Left ventricle myocardium superior (tissue), 1 donor: ENCODE results near the gene POMZP3. TPM values are rescaled to one million over a fixed set of nuclear protein-coding genes. Genes with fewer than 3 reads are reported as not detected.
"Not testable (repeated sequence)": the region's sequence is repeated elsewhere in the genome, so short reads cannot be mapped to it uniquely, and the experiment has no call there.

ENCODE experiments used
- ATAC-seq: fragments of 200-7000 bp; cut with Tn5 transposase; one replicate; pipeline ENCODE4 v1.9.1; 2020; ENCODE audit warnings: mild to moderate bottlenecking, moderate library complexity
- DNase-seq: peaks from one replicate; pipeline ENCODE4 v3.0.0-alpha.2; 2020
- intact Hi-C: fragments of 100-400 bp; cut with micrococcal nuclease; formaldehyde crosslinking; loops from one replicate; pipeline ENCODE4 v1.11.0; 2022
- long read RNA-seq: library from polyadenylated mRNA; unstranded; transcript quantifications from one replicate; pipeline ENCODE4 v2.0.0, GENCODE V29; 2021
- total RNA-seq: library from RNA; stranded (reverse); fragmentation: NEBNext Ultra II Directional; extraction: Animal tissue kit (Norgen Biotek cat#: 25700); gene quantifications from one replicate; pipeline ENCODE4 v1.2.1, GENCODE V29; 2021
- donor health status: DM: no; HTN: yes; CAD: no; lungs with severe emphysema.

POMZP3 gene
- 7.9 TPM for total RNA-seq
- long read RNA-seq, transcript POMZP3-202 (7 exons, 1,490 nt) = major isoform, 11 of 18 reads
- long read RNA-seq, partial matches to known transcripts = 4 of 18 reads
- long read RNA-seq, other reads (novel, unspliced or antisense) = 3 of 18 reads

DNA sequence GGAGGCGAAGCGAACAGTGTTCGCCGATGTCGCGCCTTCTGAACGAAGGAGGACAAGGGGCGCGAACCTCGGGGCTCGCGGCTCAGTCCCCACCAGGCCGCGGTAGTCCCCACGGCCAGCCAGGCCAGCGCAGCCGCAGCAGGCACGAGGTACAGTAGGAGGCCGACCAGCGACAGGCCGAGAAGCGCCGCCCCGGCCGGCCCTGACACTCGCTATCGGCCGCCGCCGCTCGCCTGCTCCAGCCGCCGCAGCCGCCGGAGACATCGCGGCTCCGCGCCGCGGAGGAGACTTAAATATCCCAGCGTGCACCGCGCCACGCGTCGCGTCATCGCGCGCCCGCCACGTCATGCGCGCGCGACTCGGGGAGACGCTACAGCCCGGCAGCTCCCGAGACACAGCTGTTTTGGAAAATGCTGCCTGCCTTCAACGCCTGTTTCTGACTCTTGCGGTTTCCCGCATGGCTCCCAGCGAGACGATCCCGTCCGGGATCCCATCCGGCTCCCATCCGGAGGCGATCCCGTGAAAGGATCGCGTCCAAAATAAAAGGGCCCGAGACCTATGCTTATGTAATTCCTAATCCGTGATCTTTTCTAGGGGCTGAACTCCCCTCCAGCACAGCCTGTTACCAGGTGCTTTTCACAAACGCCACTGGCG lies at the start of gene POMZP3:
POMZP3 (minus strand) TSS at position 291 of the 654 bp plus-strand sequence. CDS start 1,215 bp downstream, outside the sequence.
- intact Hi-C loops = not testable (repeated sequence)
- DNase-seq (peak; percentile 44), ATAC-seq (peak; percentile 98)

DNA sequence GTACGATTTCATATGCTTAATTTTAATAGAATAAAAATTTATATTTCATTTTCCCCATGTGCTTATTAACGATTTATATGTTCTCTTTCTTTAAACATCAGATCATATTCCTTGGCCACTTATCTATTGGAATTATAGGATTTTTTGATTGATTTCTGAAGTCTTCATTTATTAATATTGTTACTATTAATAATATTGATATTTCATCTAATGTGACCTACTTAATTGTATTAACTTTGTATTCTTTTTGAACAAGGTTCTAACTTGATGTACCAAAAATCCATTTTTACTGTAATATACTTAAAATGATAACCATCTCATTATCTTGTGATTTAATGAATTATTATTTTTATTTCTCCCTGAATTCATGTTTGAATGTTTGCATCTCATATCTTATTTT lies 48.7 kb upstream of the POMZP3 start:
- ATAC-seq, DNase-seq, intact Hi-C loops: not testable (repeated sequence)

DNA sequence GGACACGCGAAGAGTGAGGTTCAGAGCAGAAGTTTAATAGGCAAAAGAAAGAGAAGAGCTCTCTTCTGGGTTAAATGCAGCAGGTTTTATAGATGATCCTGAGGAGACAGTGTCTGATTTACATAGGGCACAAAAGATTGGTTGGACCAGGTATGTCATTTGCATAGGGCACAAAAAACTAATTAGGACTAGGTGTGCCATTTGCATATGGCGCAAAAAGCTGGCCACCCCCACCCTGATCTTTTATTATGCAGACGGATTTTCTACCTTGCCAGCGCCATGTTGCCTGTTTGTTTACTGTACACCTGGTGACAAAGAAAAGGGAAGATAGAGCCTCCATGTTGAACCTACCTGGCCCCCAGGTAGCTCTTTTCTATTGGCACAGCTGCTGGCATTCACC lies 46.3 kb upstream of the POMZP3 start:
- intact Hi-C loops, DNase-seq, ATAC-seq: not testable (repeated sequence)

DNA sequence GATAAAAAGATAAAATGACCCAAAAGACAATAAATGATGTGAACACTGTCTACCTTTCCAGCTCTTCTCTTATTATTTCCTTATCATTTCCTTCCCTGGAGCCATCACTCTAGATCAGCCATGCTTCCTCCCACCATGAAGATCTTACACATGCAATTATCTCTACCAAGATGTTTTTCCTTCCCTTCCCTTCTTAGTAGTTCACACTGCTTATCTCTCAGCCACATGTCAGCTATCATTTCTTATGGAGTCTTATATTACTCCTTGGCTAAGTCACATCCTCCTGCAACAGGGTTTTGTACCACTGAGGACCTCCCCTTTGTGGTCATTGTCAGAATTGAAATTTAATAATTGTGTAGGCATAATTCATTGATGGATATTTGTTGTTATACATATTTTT lies 32.1 kb upstream of the POMZP3 start:
- intact Hi-C loops, ATAC-seq: not testable (repeated sequence)

DNA sequence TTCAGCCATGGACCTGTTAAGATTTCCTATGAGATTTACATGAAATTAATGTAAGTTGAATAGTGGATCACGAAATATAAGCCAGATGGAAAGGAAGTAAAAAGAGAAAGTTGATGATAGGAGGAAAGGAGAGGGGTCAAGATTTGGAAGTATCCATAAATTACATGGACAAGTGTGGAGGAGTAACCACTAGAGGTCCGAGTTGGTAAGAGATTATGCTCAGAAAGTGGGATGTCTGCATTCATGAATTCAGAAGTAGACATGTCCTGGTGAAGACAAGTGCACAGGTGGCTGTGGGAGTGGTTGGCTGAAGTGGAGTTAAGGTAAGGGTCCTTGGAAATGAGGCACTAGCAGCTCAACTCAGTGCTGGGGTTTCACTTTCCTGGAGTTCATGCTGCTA lies 29.3 kb upstream of the POMZP3 start:
- ATAC-seq, intact Hi-C loops: not testable (repeated sequence)

More for the DNA sequence above, 32.1 kb upstream of the POMZP3 start:
- DNase-seq = not testable (repeated sequence)

DNA sequence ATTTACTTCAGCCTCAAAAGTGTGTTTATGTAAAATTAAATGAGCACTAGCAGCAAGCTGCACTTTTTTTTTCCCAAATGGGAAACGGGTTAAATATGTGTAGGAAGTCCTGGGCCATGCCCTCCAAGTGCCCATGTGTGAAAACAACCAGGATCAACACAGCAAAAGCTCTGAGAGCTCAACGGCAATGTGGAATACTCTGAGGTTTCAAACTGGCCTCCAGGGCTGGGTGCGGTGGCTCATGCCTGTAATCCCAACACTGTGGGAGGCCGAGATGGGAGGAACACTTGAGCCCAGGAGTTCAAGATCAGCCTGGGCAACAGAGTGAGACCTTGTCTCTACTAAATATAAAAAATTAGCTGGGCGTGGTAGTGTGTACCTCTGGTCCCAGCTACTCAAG lies 15.5 kb upstream of the POMZP3 start:
- ATAC-seq, intact Hi-C loops, DNase-seq: not testable (repeated sequence)

More for the DNA sequence above, 29.3 kb upstream of the POMZP3 start:
- DNase-seq = not testable (repeated sequence)

DNA sequence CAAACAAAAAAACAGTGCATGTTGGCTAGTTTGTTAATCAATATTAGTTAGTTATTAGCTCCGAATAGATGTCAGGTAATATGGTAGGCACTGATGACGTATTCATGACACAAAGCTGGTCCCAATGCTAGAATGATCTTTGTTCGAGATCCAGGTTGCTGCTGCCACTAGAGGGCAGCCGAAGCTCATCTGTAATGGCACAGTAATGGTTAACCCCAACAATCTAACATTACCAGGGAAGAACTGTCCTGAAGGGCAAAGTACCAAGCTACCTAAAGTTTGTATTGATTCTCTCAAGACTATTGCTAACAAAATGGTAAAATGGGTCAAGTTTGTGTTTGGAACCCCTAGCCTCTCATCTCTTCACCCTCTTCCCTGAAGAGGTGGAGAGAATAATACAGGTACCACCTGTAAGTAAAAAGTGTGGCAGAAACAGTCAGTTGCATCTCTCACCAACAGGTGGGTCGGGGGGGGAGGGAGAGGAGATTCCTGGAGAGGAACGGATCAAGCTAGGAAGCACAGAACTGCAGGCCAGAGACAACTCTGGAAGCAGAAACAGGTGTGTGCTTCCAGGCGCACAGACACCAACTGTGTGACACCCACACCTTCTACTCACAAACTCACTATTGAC lies 10.1 kb upstream of the POMZP3 start:
- intact Hi-C loops, DNase-seq: not testable (repeated sequence)
- ATAC-seq = peak; percentile 80

DNA sequence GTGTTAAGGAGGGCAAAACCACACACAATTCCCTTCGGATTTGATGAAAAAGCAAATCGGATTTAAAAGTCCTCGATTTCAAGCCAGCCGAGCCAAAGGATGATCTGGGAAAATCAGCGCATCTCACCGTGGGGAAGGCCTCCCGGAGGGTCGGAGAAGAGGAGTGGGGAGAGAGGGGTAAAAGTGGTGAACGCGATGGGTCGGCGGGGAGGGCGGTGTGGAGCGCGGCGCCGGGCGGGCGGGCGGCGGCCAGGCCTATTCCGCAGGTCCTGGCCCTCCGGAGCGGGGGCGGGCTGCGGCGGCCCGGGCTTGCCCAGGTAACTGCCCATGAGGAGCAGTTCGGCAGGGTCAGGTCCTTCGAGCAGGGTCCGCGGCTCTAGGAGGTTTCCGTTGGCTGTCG lies 498 bp downstream of the POMZP3 start:
- ATAC-seq (peak; percentile 72), DNase-seq (peak; percentile 44)
- intact Hi-C loops = not testable (repeated sequence)

DNA sequence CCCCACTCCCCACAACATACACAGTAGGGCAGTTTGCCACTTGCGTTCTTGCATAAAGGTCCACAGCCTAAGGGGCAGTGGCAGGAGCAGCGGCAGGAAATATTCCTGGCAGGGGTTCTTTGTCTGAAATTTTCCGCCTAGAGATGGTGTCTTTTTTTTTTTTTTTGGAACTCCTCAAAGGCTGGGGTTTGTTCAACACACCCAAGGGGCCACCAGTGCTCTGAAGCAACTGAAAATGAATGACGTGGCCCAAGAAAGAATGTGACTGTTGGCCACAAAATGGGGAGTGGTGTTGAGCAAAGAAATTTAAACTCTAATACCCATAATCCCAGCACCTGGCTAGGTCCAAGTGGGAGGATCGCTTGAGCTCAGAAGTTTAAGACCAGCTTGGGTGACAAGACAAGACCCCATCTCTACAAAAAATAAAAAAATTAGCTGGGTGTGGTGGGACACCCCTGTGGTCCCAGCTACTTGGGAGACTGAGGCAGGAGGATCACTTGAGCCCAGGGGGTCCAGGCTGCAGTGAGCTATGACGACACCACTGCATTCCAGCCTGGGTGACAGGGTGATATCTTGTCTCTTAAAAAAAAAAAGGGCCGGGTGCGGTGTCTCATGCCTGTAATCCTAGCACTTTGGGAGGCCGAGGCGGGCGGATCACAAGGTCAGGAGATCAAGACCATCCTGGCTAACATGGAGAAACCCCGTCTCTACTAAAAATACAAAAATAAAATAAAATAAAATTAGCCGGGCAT lies 7.5 kb downstream of the POMZP3 start:
- DNase-seq, intact Hi-C loops: not testable (repeated sequence)
- ATAC-seq = peak; percentile 75

DNA sequence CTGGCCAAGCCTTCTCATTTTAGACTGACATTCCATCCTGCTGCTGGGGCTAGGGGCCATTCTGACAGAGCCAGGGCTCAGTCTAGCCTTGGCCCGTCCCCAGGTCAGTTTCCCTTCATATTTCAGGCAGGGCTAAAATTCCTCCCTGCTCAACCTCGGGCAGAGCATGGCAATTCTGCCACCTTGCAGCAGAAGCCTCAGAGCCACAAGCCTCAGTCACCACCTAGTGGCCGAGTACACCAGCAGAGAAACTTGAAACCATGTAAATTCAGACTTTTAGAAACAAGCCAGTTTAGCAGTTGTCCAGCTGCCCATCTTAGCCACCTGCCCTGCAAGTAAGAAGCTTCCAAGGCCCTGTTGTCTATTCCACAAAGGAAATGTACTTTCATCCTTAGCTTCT lies 13.3 kb downstream of the POMZP3 start:
- intact Hi-C loops = not testable (repeated sequence)
- ATAC-seq = peak; percentile 51

DNA sequence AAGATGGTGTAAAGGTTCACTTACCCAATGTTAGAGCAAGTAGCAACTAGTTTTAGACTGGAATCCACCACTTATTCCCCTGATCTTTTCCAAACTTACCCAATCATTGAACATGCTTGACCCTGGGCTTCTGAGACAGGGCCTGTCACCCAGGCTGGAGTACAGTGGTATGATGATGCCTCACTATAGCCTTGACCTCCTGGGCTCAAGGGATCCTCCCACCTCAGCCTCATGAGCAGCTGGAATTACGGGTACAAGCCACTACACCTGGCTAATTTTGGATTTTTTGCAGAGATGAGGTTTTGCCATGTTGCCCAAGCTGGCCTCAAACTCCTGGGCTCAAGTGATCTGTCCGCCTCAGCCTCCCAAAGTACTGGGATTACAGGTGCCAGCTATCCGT lies 14.8 kb downstream of the POMZP3 start:
- not testable (repeated sequence) for ATAC-seq, DNase-seq

More for the DNA sequence above, 13.3 kb downstream of the POMZP3 start:
- DNase-seq = peak; percentile 48

DNA sequence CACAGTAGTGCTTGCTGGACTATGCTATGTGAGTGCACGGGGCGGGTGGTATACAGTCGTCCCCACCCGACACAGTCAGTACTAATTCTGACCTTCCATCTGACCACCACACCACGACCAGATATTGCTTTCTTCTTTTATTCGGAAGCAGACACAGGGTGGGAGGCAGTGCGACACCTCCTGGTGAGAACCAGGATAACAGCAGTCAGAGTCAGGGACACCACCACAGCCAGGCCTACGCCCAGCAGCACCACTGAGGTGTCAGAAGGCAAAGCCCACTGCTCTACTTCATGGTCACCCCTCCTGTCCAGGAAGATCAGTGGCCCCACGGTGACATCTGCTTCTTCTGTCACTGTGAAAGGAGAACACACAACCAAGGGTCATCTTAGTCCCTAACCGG lies 17.2 kb downstream of the POMZP3 start:
- intact Hi-C loops, DNase-seq: not testable (repeated sequence)
- ATAC-seq = peak; percentile 32

More for the DNA sequence above, 14.8 kb downstream of the POMZP3 start:
- intact Hi-C loops = not testable (repeated sequence)

DNA sequence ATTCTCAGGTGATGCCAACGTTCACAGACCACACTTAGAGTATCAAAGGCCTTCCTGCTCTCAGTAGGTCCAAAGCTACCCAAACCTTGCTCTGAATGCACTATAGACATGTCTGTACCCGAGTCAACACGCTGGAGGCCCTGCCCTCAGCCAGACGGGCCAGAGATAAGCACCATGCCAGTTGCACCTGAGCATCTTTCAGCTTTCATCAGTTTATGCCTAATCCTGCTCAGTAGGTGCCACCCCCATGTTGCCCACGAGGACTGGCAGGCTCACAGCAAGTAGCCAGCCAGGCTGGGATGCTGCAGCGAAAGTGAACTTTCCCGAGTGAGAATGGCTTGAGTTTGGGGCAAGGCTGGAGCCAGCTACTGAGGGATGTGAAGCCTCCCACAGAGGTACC lies 18.6 kb downstream of the POMZP3 start:
- ATAC-seq, DNase-seq, intact Hi-C loops: not testable (repeated sequence)

DNA sequence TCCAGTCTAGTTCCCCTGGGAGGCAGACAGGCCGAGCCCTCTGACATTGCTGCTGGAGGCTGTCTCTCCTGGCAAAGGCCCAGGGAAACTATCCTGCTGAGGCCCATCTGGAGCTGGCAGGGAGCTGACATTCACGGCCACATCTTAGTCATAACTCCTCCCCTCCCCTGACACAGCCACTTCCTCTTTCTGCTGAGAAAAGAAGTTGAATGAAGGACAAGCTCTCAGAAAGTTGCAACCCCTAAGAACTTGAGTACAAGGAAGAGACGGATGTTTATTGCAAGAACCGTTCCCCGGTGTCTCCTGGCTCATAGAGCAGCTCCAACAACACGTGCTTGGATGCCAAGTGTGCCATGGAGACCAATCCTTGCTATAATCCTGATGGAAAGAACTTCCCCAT lies 21.1 kb downstream of the POMZP3 start:
- DNase-seq (peak; percentile 76), ATAC-seq (peak; percentile 98)
- intact Hi-C loops = not testable (repeated sequence)

DNA sequence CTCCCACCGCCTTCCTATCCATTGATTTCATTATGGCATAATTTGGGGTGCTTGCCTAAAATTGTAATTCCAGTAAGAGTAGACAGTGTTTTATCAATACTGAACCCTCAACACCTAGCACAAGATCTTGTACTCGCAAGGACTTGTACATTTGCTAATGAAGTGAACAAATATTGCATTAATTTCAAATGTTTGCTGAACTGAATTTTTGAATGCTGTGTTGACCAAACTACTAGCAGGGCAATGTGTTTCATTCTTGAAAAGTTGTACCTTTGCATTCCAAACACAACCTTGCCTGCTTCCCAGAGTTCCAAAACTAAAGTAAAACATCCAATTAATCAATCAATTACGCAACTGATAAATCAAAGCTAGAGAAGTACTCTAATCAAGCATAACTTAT lies 26.4 kb downstream of the POMZP3 start:
- ATAC-seq, intact Hi-C loops: not testable (repeated sequence)

DNA sequence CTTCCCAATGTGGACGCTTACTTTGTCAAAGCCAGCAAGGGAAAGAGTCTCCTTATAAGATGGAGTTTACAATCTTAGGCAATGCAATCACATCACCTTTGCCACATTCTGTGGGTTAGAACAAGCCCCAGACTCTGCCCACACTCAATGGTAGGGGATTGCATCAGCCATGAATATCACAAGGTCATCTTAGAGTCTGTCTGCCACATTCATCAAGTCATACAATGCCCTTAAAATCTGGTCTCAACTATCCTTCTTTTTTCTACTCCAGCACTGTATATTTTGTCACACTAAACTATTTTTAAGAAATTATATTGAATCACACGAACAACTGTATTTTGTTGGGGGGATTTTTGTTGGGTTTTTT lies 27.0 kb downstream of the POMZP3 start:
- peak; percentile 30 for ATAC-seq
- DNase-seq, intact Hi-C loops: not testable (repeated sequence)

More for the DNA sequence above, 26.4 kb downstream of the POMZP3 start:
- not testable (repeated sequence) for DNase-seq

DNA sequence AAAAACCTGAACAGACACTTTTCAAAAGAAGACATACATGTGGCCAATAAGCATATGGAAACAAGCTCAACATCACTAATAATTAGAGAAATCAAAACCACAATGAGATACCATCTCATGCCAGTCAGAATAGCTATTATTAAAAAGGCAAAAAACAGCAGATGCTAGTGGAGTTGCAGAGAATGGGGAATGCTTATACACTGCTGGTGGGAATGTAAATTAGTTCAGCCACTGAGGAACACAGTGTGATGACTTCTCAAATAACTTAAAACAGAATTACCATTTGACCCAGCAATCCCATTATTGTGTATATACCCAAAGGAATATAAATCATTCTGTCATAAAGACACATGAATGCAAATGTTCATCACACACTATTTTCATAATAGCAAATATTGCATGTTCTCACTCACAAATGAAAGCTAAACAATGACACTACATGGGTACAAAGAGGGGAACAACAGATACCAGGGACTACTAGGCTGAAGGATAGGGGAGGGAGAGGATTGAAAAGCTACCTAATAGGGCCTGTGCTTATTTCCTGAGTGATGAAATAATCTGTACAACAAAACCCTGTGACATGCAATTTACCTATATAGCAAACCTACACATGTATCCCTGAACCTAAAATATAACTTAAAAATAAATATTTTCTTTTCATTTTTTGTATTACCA lies 28.4 kb downstream of the POMZP3 start:
- intact Hi-C loops = not testable (repeated sequence)

DNA sequence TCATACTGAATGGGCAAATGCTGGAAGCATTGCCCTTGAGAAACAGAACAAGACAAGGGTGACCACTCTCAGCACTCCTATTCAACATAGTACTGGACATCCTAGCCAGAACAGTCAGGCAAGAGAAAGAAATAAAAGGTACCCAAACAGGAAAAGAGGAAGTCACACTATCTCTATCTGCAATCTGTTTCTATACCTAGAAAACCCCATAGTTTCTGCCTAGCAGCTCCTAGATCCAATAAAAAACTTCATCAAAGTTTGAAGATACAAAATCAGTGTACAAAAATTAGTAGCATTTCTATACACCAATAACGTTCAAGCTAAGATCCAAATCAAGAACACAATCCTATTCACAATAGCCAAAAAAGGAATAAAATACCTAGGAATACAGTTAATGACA lies 29.8 kb downstream of the POMZP3 start:
- DNase-seq, intact Hi-C loops, ATAC-seq: not testable (repeated sequence)

More for the DNA sequence above, 28.4 kb downstream of the POMZP3 start:
- not testable (repeated sequence) for DNase-seq, ATAC-seq

DNA sequence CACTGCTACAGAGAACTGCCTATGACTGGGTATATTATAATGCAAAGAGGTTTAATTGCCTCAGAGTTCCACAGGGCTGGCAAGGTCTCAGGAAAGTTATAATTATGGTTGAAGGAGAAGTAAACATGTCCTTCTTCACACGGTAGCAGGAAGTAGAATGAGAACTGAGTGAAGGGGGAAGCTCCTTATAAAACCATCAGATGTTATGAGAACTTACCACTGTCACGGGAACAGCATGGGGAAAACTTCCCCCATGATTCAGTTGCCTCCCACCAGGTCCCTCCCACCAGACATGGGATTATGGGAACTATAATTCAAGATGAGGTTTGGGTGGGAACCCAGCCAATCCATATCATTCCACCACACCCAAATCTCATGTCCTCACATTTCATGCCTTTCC lies 34.4 kb downstream of the POMZP3 start:
- ATAC-seq = peak; percentile 26
- intact Hi-C loops, DNase-seq: not testable (repeated sequence)
